ENCODE data around the gene MAP4K4. TPM values are rescaled to one million over a fixed set of nuclear protein-coding genes. Genes with fewer than 3 reads are reported as not detected.

Gene MAP4K4
- total RNA-seq, 1 experiment from 2014 or later, result 136 TPM

DNA sequence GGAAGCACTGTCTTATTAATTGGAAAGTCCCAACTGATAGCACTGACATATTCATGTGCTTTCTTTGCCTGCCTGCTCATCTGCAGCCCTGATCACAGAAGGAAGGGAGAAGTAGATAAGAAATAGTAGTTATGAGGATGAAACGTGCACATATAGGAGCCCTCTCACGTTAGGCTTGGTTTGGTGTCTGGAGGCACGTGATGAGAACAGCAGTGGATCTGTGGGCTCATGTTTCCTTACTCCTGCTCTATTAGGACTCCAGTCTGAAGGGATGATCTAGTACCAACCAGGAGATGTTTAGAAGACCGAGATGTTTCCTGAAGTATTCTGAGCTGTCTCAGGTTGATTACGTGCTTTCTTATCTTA, 84.9 kb downstream of the MAP4K4 start:
- no TSS peak for BruUV-seq (replicated peaks)
- Mint-ChIP-seq H3K4me1 (ENCODE audit: low read depth, unreplicated experiment) (peaks cover 45% of the 10 kb centered on the region), H3K27ac (ENCODE audit: unreplicated experiment) (peak overlapping the region; percentile 19), H3K27me3 (ENCODE audit: unreplicated experiment) (no peaks in the 10 kb centered on the region), H3K4me3 (ENCODE audit: low read depth, unreplicated experiment) (no peak overlapping the region), H3K9me3 (ENCODE audit: low read depth, unreplicated experiment) (peaks cover 2% of the 10 kb centered on the region), H3K36me3 (ENCODE audit: insufficient read depth, unreplicated experiment) (peaks cover 4% of the 10 kb centered on the region)
- DNase-seq, result no peak
- CTCF ChIA-PET, result interaction anchor here (0.8 kb wide), 1 partner anchor 9 kb away, joined by 3 read pairs; no protein-coding TSS in a partner anchor
- TF ChIP-seq, protein P1, sequence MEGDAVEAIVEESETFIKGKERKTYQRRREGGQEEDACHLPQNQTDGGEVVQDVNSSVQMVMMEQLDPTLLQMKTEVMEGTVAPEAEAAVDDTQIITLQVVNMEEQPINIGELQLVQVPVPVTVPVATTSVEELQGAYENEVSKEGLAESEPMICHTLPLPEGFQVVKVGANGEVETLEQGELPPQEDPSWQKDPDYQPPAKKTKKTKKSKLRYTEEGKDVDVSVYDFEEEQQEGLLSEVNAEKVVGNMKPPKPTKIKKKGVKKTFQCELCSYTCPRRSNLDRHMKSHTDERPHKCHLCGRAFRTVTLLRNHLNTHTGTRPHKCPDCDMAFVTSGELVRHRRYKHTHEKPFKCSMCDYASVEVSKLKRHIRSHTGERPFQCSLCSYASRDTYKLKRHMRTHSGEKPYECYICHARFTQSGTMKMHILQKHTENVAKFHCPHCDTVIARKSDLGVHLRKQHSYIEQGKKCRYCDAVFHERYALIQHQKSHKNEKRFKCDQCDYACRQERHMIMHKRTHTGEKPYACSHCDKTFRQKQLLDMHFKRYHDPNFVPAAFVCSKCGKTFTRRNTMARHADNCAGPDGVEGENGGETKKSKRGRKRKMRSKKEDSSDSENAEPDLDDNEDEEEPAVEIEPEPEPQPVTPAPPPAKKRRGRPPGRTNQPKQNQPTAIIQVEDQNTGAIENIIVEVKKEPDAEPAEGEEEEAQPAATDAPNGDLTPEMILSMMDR (IDR thresholded peaks at IDR 0.05; ENCODE audit: unreplicated experiment), result no peak
- intact Hi-C loops (cut with micrococcal nuclease; ENCODE audit: unreplicated experiment), result no loop called here

GRCh38 chr2:101787097-101787496, 89.6 kb downstream of the MAP4K4 start:
- Mint-ChIP-seq H3K9me3 (ENCODE audit: low read depth, unreplicated experiment) (peaks cover 2% of the 10 kb centered on the region), H3K4me3 (ENCODE audit: low read depth, unreplicated experiment) (no peak overlapping the region), H3K27ac (ENCODE audit: unreplicated experiment) (no peak overlapping the region), H3K36me3 (ENCODE audit: insufficient read depth, unreplicated experiment) (peaks cover 20% of the 10 kb centered on the region), H3K27me3 (ENCODE audit: unreplicated experiment) (no peaks in the 10 kb centered on the region), H3K4me1 (ENCODE audit: low read depth, unreplicated experiment) (peaks cover 48% of the 10 kb centered on the region)
- TF ChIP-seq, protein P1 (IDR thresholded peaks at IDR 0.05; ENCODE audit: unreplicated experiment), result no peak
- BruUV-seq (replicated peaks), result no TSS peak
- DNase-seq, result no peak
- intact Hi-C loops (cut with micrococcal nuclease; ENCODE audit: unreplicated experiment), result no loop called here
- CTCF ChIA-PET, result no interaction called here

DNA sequence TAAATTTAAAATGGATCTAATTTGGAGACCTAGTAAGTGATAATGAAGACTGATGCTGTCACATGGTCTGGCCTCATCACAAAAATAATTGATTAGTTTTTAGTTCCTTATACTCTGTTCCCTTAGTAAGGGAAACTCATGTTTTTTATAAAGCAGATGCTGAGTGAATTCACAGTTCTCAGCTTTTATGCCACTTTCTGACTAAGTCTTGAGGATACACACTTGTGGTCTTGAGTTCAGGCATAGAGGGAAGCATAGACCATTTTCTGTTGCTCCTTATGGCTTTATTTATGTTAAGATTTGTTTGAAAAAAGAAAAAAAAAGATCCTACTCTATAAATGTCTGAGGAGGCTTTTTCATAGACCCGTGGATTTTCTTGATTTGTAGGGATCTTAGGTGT, 91.1 kb downstream of the MAP4K4 start:
- Mint-ChIP-seq H3K4me1 (ENCODE audit: low read depth, unreplicated experiment) (peaks cover 38% of the 10 kb centered on the region), H3K9me3 (ENCODE audit: low read depth, unreplicated experiment) (peaks cover 2% of the 10 kb centered on the region), H3K4me3 (ENCODE audit: low read depth, unreplicated experiment) (peak overlapping the region; percentile 24), H3K27me3 (ENCODE audit: unreplicated experiment) (no peaks in the 10 kb centered on the region), H3K27ac (ENCODE audit: unreplicated experiment) (peak overlapping the region; percentile 62), H3K36me3 (ENCODE audit: insufficient read depth, unreplicated experiment) (peaks cover 20% of the 10 kb centered on the region)
- CTCF ChIA-PET, result interaction anchor here (0.5 kb wide), 1 partner anchor 115 kb away, joined by 4 read pairs; no protein-coding TSS in a partner anchor
- intact Hi-C loops (cut with micrococcal nuclease; ENCODE audit: unreplicated experiment), result loop anchor here (1.0 to 2.0 kb wide), 2 partner anchors 22 to 49 kb away; no protein-coding TSS in a partner anchor
- BruUV-seq (replicated peaks), result no TSS peak
- TF ChIP-seq, protein P1 (IDR thresholded peaks at IDR 0.05; ENCODE audit: unreplicated experiment), result no peak
- DNase-seq, result no peak

- Mint-ChIP-seq H3K36me3 (ENCODE audit: insufficient read depth, unreplicated experiment) (peaks cover 16% of the 10 kb centered on the region), H3K4me3 (ENCODE audit: low read depth, unreplicated experiment) (peak overlapping the region; percentile 24), H3K9me3 (ENCODE audit: low read depth, unreplicated experiment) (no peaks in the 10 kb centered on the region), H3K27ac (ENCODE audit: unreplicated experiment) (peak overlapping the region; percentile 62), H3K4me1 (ENCODE audit: low read depth, unreplicated experiment) (peaks cover 31% of the 10 kb centered on the region), H3K27me3 (ENCODE audit: unreplicated experiment) (no peaks in the 10 kb centered on the region)
- BruUV-seq (replicated peaks), result no TSS peak
- DNase-seq, result no peak
- CTCF ChIA-PET, result no interaction called here
- intact Hi-C loops (cut with micrococcal nuclease; ENCODE audit: unreplicated experiment), result loop anchor here (1.0 to 2.0 kb wide), 2 partner anchors 22 to 50 kb away; no protein-coding TSS in a partner anchor
- TF ChIP-seq, protein P1 (IDR thresholded peaks at IDR 0.05; ENCODE audit: unreplicated experiment), result no peak
Observed at GRCh38 chr2:101788995-101789970, 91.8 kb downstream of the MAP4K4 start.

Data from Calu3 (cell line).